WTC11 (cell line): ENCODE data around the gene GABBR2. TPM values are rescaled to one million over a fixed set of nuclear protein-coding genes. Genes with fewer than 3 reads are reported as not detected.

Experiments
- ATAC-seq: fragments of 200-7000 bp; cut with Tn5 transposase; 2 replicates; pipeline ENCODE4 v1.10.0; 2021; ENCODE audit warnings: mild to moderate bottlenecking, moderate library complexity
- CTCF ChIA-PET: fragments of 300-600 bp; sonication (Branson Sonifier 250); formaldehyde crosslinking; loops from one replicate; lab custom pipeline; 2021; ENCODE audit warnings: antibody characterized with exemption; lab: Charles Lee
- POLR2A ChIA-PET: fragments of 350-600 bp; sonication (Branson Sonifier 250); formaldehyde crosslinking; loops from one replicate; lab custom pipeline; 2021; ENCODE audit warnings: antibody characterized with exemption; lab: Charles Lee
- DNase-seq: peaks from one replicate; pipeline ENCODE4 v3.0.0; 2021; ENCODE audit warnings: low spot score
- H3K27ac Mint-ChIP-seq: 2 replicates; pipeline ENCODE4 v1.8.0; 2021; ENCODE audit warnings: mixed read lengths
- H3K27me3 Mint-ChIP-seq: 2 replicates; pipeline ENCODE4 v1.8.0; 2021; ENCODE audit warnings: low read depth, mild to moderate bottlenecking, moderate library complexity, mixed read lengths
- H3K36me3 Mint-ChIP-seq: 2 replicates; pipeline ENCODE4 v1.8.0; 2021; ENCODE audit warnings: mixed read lengths
- H3K4me1 Mint-ChIP-seq: 2 replicates; pipeline ENCODE4 v1.8.0; 2022; ENCODE audit warnings: mixed read lengths
- H3K4me3 Mint-ChIP-seq: 2 replicates; pipeline ENCODE4 v1.8.0; 2021; ENCODE audit warnings: mild to moderate bottlenecking, moderate library complexity, mixed read lengths
- H3K9me3 Mint-ChIP-seq: 2 replicates; pipeline ENCODE4 v1.8.0; 2021; ENCODE audit warnings: mixed read lengths
- ATF1 ChIP-seq: sonication (generic); formaldehyde crosslinking; IDR thresholded peaks from 2 replicates; pipeline ENCODE4 v1.8.1; 2023; ENCODE audit warnings: mild to moderate bottlenecking, moderate library complexity, missing genetic modification reagents
- CREB1 ChIP-seq: sonication (generic); formaldehyde crosslinking; IDR thresholded peaks from 2 replicates; pipeline ENCODE4 v1.8.0; 2023; ENCODE audit warnings: mild to moderate bottlenecking, missing genetic modification reagents
- CREM ChIP-seq: sonication (generic); formaldehyde crosslinking; IDR thresholded peaks from 2 replicates; pipeline ENCODE4 v1.8.1; 2022; ENCODE audit warnings: mild to moderate bottlenecking, missing genetic modification reagents, moderate library complexity
- GTF2I ChIP-seq: fragments of 250-450 bp; sonication (Bioruptor Pico); conservative IDR thresholded peaks from 2 replicates; pipeline ENCODE4 v1.4.0; 2021; ENCODE audit warnings: mild to moderate bottlenecking
- NR3C1 ChIP-seq: sonication (generic); formaldehyde crosslinking; conservative IDR thresholded peaks from 2 replicates; pipeline ENCODE4 v1.8.1; 2023; ENCODE audit warnings: low read depth, mild to moderate bottlenecking, missing genetic modification reagents
- SP1 ChIP-seq: sonication (generic); formaldehyde crosslinking; conservative IDR thresholded peaks from 2 replicates; pipeline ENCODE4 v1.8.1; 2022; ENCODE audit warnings: missing genetic modification reagents
- TEAD4 ChIP-seq: sonication (generic); formaldehyde crosslinking; IDR thresholded peaks from 2 replicates; pipeline ENCODE4 v1.8.0; 2022; ENCODE audit warnings: mild to moderate bottlenecking, missing genetic modification reagents
- ZNF219 ChIP-seq: sonication (generic); formaldehyde crosslinking; IDR thresholded peaks from 2 replicates; pipeline ENCODE4 v1.8.0; 2023; ENCODE audit warnings: missing genetic modification reagents, mild to moderate bottlenecking, borderline replicate concordance
- ZNF317 ChIP-seq: sonication (generic); formaldehyde crosslinking; IDR thresholded peaks from 2 replicates; pipeline ENCODE4 v1.8.1; 2023; ENCODE audit warnings: low read depth, mild to moderate bottlenecking, moderate library complexity, missing genetic modification reagents, borderline replicate concordance
- total RNA-seq: library from RNA; stranded (reverse); gene quantifications from 3 replicates; pipeline ENCODE4 v1.2.3, GENCODE V29; 2021
- TF ChIP-seq, protein P1 (sequence below): fragments of 250-450 bp; sonication (Bioruptor Pico); IDR thresholded peaks from 2 replicates; pipeline ENCODE4 v2.1.2; 2022; ENCODE audit warnings: mild to moderate bottlenecking, moderate library complexity
- TF ChIP-seq, protein P2 (sequence below): sonication (generic); formaldehyde crosslinking; conservative IDR thresholded peaks from 2 replicates; pipeline ENCODE4 v1.8.1; 2022; ENCODE audit warnings: mild to moderate bottlenecking, missing genetic modification reagents
- TF ChIP-seq, protein P3 (sequence below): sonication (generic); formaldehyde crosslinking; IDR thresholded peaks from 2 replicates; pipeline ENCODE4 v1.8.1; 2023; ENCODE audit warnings: mild to moderate bottlenecking, missing genetic modification reagents, borderline replicate concordance
- TF ChIP-seq, protein P4 (sequence below): sonication (generic); formaldehyde crosslinking; IDR thresholded peaks from 2 replicates; pipeline ENCODE4 v1.8.1; 2023; ENCODE audit warnings: mild to moderate bottlenecking, missing genetic modification reagents
- TF ChIP-seq, protein P5 (sequence below): fragments of 250-450 bp; sonication (Bioruptor Pico); IDR thresholded peaks from 2 replicates; pipeline ENCODE4 v1.9.0; 2021; ENCODE audit warnings: moderate library complexity, mild to moderate bottlenecking, inconsistent platforms, borderline replicate concordance
- TF ChIP-seq, protein P6 (sequence below): sonication (generic); formaldehyde crosslinking; IDR thresholded peaks from 2 replicates; pipeline ENCODE4 v1.8.0; 2022; ENCODE audit warnings: missing genetic modification reagents
- TF ChIP-seq, protein P7 (sequence below): fragments of 250-450 bp; sonication (Bioruptor Pico); conservative IDR thresholded peaks from 2 replicates; pipeline ENCODE4 v1.9.0; 2021; ENCODE audit warnings: mild to moderate bottlenecking
- TF ChIP-seq, protein P8 (sequence below): sonication (generic); formaldehyde crosslinking; IDR thresholded peaks from 2 replicates; pipeline ENCODE4 v1.8.1; 2023; ENCODE audit warnings: mild to moderate bottlenecking, moderate library complexity, missing genetic modification reagents
- TF ChIP-seq, protein P9 (sequence below): fragments of 250-450 bp; sonication (Bioruptor Pico); IDR thresholded peaks from 2 replicates; pipeline ENCODE4 v1.9.0; 2021; ENCODE audit warnings: mild to moderate bottlenecking
- TF ChIP-seq, protein P10 (sequence below): sonication (generic); formaldehyde crosslinking; IDR thresholded peaks from 2 replicates; pipeline ENCODE4 v1.8.1; 2023; ENCODE audit warnings: mild to moderate bottlenecking, missing genetic modification reagents, moderate library complexity

The GABBR2 gene
- total RNA-seq, 1 experiment from 2014 or later = 0.92 TPM

DNA sequence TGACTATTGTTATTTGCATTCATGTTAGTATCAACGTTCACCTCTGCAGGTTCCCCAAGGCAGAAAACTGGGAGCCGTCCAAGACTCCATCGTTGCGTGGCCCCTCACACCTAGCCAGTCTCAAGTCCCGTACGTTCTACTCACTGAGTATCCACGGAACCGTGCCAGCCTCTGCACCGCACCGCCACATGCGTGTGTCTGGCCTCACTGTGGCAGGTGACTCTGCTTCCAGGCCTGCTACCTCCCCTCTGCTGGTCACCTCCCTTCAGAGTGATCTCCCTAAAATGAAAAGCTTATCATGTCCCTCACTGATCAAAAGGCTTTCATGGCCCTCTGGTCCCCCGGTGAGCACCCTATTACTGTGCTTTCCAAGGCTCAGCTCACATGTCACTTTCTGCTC is 108.1 kb downstream of the GABBR2 start:
- Mint-ChIP-seq H3K4me3 (no peak overlapping the region), H3K27me3 (no peaks in the 10 kb centered on the region), H3K9me3 (no peaks in the 10 kb centered on the region), H3K4me1 (peaks cover 15% of the 10 kb centered on the region), H3K36me3 (no peaks in the 10 kb centered on the region)
- DNase-seq (no peak), ATAC-seq (no peak)
- CTCF ChIA-PET = interaction anchor here (0.9 kb wide), 1 partner anchor 175 kb away, joined by 3 read pairs; no protein-coding TSS in a partner anchor
- POLR2A ChIA-PET = no interaction called here
- TF ChIP-seq CREM (CRISPR knock-in tag) (no peak), GTF2I (no peak), ATF1 (CRISPR knock-in tag) (no peak), ZNF317 (CRISPR knock-in tag) (no peak), TEAD4 (CRISPR knock-in tag) (no peak), ZNF219 (CRISPR knock-in tag) (no peak), SP1 (CRISPR knock-in tag) (no peak), CREB1 (CRISPR knock-in tag) (no peak), NR3C1 (CRISPR knock-in tag) (no peak)
- TF ChIP-seq, protein P1, sequence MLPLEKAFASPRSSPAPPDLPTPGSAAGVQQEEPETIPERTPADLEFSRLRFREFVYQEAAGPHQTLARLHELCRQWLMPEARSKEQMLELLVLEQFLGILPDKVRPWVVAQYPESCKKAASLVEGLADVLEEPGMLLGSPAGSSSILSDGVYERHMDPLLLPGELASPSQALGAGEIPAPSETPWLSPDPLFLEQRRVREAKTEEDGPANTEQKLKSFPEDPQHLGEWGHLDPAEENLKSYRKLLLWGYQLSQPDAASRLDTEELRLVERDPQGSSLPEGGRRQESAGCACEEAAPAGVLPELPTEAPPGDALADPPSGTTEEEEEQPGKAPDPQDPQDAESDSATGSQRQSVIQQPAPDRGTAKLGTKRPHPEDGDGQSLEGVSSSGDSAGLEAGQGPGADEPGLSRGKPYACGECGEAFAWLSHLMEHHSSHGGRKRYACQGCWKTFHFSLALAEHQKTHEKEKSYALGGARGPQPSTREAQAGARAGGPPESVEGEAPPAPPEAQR = no peak
- TF ChIP-seq, protein P2, sequence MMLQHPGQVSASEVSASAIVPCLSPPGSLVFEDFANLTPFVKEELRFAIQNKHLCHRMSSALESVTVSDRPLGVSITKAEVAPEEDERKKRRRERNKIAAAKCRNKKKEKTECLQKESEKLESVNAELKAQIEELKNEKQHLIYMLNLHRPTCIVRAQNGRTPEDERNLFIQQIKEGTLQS = no peak
- TF ChIP-seq, protein P3, sequence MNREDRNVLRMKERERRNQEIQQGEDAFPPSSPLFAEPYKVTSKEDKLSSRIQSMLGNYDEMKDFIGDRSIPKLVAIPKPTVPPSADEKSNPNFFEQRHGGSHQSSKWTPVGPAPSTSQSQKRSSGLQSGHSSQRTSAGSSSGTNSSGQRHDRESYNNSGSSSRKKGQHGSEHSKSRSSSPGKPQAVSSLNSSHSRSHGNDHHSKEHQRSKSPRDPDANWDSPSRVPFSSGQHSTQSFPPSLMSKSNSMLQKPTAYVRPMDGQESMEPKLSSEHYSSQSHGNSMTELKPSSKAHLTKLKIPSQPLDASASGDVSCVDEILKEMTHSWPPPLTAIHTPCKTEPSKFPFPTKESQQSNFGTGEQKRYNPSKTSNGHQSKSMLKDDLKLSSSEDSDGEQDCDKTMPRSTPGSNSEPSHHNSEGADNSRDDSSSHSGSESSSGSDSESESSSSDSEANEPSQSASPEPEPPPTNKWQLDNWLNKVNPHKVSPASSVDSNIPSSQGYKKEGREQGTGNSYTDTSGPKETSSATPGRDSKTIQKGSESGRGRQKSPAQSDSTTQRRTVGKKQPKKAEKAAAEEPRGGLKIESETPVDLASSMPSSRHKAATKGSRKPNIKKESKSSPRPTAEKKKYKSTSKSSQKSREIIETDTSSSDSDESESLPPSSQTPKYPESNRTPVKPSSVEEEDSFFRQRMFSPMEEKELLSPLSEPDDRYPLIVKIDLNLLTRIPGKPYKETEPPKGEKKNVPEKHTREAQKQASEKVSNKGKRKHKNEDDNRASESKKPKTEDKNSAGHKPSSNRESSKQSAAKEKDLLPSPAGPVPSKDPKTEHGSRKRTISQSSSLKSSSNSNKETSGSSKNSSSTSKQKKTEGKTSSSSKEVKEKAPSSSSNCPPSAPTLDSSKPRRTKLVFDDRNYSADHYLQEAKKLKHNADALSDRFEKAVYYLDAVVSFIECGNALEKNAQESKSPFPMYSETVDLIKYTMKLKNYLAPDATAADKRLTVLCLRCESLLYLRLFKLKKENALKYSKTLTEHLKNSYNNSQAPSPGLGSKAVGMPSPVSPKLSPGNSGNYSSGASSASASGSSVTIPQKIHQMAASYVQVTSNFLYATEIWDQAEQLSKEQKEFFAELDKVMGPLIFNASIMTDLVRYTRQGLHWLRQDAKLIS (CRISPR knock-in tag) = no peak
- TF ChIP-seq, protein P4, sequence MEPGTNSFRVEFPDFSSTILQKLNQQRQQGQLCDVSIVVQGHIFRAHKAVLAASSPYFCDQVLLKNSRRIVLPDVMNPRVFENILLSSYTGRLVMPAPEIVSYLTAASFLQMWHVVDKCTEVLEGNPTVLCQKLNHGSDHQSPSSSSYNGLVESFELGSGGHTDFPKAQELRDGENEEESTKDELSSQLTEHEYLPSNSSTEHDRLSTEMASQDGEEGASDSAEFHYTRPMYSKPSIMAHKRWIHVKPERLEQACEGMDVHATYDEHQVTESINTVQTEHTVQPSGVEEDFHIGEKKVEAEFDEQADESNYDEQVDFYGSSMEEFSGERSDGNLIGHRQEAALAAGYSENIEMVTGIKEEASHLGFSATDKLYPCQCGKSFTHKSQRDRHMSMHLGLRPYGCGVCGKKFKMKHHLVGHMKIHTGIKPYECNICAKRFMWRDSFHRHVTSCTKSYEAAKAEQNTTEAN (CRISPR knock-in tag) = no peak
- TF ChIP-seq, protein P5, sequence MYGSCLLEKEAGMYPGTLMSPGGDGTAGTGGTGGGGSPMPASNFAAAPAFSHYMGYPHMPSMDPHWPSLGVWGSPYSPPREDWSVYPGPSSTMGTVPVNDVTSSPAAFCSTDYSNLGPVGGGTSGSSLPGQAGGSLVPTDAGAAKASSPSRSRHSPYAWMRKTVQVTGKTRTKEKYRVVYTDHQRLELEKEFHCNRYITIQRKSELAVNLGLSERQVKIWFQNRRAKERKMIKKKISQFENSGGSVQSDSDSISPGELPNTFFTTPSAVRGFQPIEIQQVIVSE = no peak
- TF ChIP-seq, protein P6, sequence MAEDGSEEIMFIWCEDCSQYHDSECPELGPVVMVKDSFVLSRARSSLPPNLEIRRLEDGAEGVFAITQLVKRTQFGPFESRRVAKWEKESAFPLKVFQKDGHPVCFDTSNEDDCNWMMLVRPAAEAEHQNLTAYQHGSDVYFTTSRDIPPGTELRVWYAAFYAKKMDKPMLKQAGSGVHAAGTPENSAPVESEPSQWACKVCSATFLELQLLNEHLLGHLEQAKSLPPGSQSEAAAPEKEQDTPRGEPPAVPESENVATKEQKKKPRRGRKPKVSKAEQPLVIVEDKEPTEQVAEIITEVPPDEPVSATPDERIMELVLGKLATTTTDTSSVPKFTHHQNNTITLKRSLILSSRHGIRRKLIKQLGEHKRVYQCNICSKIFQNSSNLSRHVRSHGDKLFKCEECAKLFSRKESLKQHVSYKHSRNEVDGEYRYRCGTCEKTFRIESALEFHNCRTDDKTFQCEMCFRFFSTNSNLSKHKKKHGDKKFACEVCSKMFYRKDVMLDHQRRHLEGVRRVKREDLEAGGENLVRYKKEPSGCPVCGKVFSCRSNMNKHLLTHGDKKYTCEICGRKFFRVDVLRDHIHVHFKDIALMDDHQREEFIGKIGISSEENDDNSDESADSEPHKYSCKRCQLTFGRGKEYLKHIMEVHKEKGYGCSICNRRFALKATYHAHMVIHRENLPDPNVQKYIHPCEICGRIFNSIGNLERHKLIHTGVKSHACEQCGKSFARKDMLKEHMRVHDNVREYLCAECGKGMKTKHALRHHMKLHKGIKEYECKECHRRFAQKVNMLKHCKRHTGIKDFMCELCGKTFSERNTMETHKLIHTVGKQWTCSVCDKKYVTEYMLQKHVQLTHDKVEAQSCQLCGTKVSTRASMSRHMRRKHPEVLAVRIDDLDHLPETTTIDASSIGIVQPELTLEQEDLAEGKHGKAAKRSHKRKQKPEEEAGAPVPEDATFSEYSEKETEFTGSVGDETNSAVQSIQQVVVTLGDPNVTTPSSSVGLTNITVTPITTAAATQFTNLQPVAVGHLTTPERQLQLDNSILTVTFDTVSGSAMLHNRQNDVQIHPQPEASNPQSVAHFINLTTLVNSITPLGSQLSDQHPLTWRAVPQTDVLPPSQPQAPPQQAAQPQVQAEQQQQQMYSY (CRISPR knock-in tag) = no peak
- TF ChIP-seq, protein P7, sequence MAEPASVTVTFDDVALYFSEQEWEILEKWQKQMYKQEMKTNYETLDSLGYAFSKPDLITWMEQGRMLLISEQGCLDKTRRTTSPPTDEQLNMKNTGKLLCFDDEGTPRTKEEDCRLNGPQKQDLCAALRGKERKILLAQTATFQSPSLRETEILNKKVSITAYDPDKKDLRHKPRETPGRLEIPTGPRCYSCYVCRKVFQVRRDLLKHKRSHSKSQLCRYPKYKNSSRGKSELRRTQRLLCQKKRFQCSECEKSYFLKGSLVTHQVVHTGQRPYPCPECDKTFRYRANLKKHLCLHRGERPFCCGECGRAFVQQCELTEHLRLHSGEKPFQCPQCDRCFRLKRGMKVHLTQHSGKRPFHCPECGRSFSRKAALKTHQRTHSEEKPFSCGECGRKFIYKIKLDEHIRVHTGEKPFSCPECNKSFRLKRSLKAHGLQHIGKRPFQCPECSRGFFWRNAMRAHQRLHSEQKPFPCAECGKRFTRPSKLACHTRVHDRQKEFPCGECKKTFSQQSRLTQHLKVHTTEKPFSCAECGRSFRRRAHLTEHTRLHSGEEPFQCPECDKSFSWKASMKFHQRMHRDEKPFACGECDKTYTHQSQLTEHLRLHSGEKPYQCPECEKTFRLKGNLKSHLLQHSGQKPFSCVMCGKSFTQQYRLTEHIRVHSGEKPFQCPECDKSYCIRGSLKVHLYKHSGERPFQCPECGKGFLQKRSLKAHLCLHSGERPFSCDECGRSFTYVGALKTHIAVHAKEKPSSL (CRISPR knock-in tag) = no peak
- TF ChIP-seq, protein P8, sequence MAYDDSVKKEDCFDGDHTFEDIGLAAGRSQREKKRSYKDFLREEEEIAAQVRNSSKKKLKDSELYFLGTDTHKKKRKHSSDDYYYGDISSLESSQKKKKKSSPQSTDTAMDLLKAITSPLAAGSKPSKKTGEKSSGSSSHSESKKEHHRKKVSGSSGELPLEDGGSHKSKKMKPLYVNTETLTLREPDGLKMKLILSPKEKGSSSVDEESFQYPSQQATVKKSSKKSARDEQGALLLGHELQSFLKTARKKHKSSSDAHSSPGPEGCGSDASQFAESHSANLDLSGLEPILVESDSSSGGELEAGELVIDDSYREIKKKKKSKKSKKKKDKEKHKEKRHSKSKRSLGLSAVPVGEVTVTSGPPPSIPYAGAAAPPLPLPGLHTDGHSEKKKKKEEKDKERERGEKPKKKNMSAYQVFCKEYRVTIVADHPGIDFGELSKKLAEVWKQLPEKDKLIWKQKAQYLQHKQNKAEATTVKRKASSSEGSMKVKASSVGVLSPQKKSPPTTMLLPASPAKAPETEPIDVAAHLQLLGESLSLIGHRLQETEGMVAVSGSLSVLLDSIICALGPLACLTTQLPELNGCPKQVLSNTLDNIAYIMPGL (CRISPR knock-in tag) = no peak
- TF ChIP-seq, protein P9, sequence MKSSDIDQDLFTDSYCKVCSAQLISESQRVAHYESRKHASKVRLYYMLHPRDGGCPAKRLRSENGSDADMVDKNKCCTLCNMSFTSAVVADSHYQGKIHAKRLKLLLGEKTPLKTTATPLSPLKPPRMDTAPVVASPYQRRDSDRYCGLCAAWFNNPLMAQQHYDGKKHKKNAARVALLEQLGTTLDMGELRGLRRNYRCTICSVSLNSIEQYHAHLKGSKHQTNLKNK (CRISPR knock-in tag) = no peak
- TF ChIP-seq, protein P10, sequence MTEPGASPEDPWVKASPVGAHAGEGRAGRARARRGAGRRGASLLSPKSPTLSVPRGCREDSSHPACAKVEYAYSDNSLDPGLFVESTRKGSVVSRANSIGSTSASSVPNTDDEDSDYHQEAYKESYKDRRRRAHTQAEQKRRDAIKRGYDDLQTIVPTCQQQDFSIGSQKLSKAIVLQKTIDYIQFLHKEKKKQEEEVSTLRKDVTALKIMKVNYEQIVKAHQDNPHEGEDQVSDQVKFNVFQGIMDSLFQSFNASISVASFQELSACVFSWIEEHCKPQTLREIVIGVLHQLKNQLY (CRISPR knock-in tag) = no peak
- TF ChIP-seq, all 79 proteins: peak for 0
- no peak overlapping the region for H3K27ac Mint-ChIP-seq
